H1 (cell line): ENCODE data around the gene C5orf15. TPM values are rescaled to one million over a fixed set of nuclear protein-coding genes. Genes with fewer than 3 reads are reported as not detected.

Source experiments
- CTCF ChIA-PET: fragments of 300-600 bp; sonication (Branson Sonifier 250); formaldehyde crosslinking; loops from one replicate; lab custom pipeline; 2021; ENCODE audit not compliant: partially characterized antibody; lab: Charles Lee
- POLR2A ChIA-PET: fragments of 300-600 bp; sonication (Branson Sonifier 250); formaldehyde crosslinking; loops from one replicate; lab custom pipeline; 2021; ENCODE audit warnings: inconsistent platforms; ENCODE audit not compliant: partially characterized antibody; lab: Charles Lee
- DNase-seq, 2 experiments: peaks; one replicate each; pipeline versions ENCODE4 v3.0.0 to v3.0.0-alpha.2; 2010 to 2022; ENCODE audit warnings: low spot score in 2 of 2, low read depth in 1 of 2, mixed read lengths in 1 of 2
- FAIRE-seq: peaks from 2 replicates; lab custom pipeline; 2011; peaks lifted over from hg19 to GRCh38; lab: Jason Lieb, UNC
- H2AFZ ChIP-seq: 2 replicates; pipeline ENCODE4 v1.8.1; 2012; ENCODE audit warnings: low read length, inconsistent platforms
- H2AK5ac ChIP-seq: 2 replicates; pipeline ENCODE4 v1.6.1; 2013; ENCODE audit warnings: low read depth, low read length
- H2BK120ac ChIP-seq: replicated peaks from 2 replicates; pipeline ENCODE3; 2013; ENCODE audit warnings: low read depth, low read length, inconsistent platforms
- H2BK12ac ChIP-seq: 2 replicates; pipeline ENCODE4 v1.6.1; 2013; ENCODE audit warnings: low read depth, low read length
- H2BK15ac ChIP-seq: 2 replicates; pipeline ENCODE4 v1.6.1; 2013; ENCODE audit warnings: low read length
- H2BK20ac ChIP-seq: 2 replicates; pipeline ENCODE4 v1.6.1; 2013; ENCODE audit warnings: low read length
- H2BK5ac ChIP-seq: 2 replicates; pipeline ENCODE4 v1.6.1; 2013; ENCODE audit warnings: low read depth, low read length
- H3K14ac ChIP-seq: 2 replicates; pipeline ENCODE4 v1.6.1; 2013; ENCODE audit warnings: inconsistent platforms; ENCODE audit not compliant: insufficient read length
- H3K18ac ChIP-seq: 2 replicates; pipeline ENCODE4 v1.6.1; 2013; ENCODE audit warnings: low read length; ENCODE audit errors: extremely low read depth
- H3K23ac ChIP-seq: 2 replicates; pipeline ENCODE4 v1.6.1; 2013; ENCODE audit warnings: inconsistent platforms; ENCODE audit not compliant: insufficient read length
- H3K23me2 ChIP-seq: 2 replicates; pipeline ENCODE4 v1.6.1; 2013; ENCODE audit warnings: low read depth, low read length
- H3K27ac ChIP-seq: 2 replicates; pipeline ENCODE4 v1.6.1; 2011; ENCODE audit warnings: low read depth, low read length, inconsistent platforms
- H3K27me3 ChIP-seq, 4 experiments: replicated peaks in 1 of 4; 1 replicate in 1 of 4; 2 replicates in 3 of 4; pipeline versions ENCODE4 v1.6.1 to v1.8.1; 2011 to 2013; ENCODE audit warnings: low read length in 3 of 4, mild to moderate bottlenecking in 3 of 4, inconsistent platforms in 2 of 4, mixed read lengths in 2 of 4, moderate library complexity in 1 of 4; ENCODE audit not compliant: control insufficient read depth in 3 of 4, insufficient read depth in 3 of 4; ENCODE audit errors: extremely low read depth in 1 of 4
- H3K36me3 ChIP-seq, 4 experiments: 2 replicates each; pipeline versions ENCODE4 v1.6.1 to v1.8.1; 2011 to 2013; ENCODE audit warnings: mild to moderate bottlenecking in 4 of 4, low read length in 3 of 4, moderate library complexity in 2 of 4, control low read depth in 1 of 4, inconsistent platforms in 1 of 4; ENCODE audit not compliant: insufficient read depth in 4 of 4, control insufficient read depth in 2 of 4
- H3K4ac ChIP-seq: replicated peaks from 2 replicates; pipeline ENCODE3; 2013; ENCODE audit warnings: low read length, low read depth, mixed read lengths, inconsistent platforms; ENCODE audit not compliant: insufficient read length
- H3K4me1 ChIP-seq, 4 experiments: replicated peaks in 1 of 4; 1 replicate in 1 of 4; 2 replicates in 3 of 4; pipeline versions ENCODE4 v1.6.1 to v1.8.1; 2011 to 2013; ENCODE audit warnings: low read length in 3 of 4, inconsistent platforms in 2 of 4, mixed read lengths in 1 of 4; ENCODE audit not compliant: insufficient read depth in 4 of 4, control insufficient read depth in 3 of 4
- H3K4me2 ChIP-seq, 2 experiments: 2 replicates each; pipeline versions ENCODE4 v1.6.1 to v1.8.1; 2011 to 2013; ENCODE audit warnings: low read depth in 2 of 2, low read length in 2 of 2, control low read depth in 1 of 2, inconsistent platforms in 1 of 2, mild to moderate bottlenecking in 1 of 2; ENCODE audit not compliant: insufficient read depth in 1 of 2
- H3K4me3 ChIP-seq, 4 experiments: fragments of 200-600, 300-600 bp in 1 of 4; sonication (generic), shearing (Covaris generic), sonication (Bioruptor Twin) in 1 of 4; 2 replicates each; pipeline versions ENCODE4 v1.5.1 to v1.8.1; 2011 to 2016; ENCODE audit warnings: low read length in 4 of 4, low read depth in 3 of 4, control low read depth in 2 of 4, inconsistent platforms in 2 of 4, mild to moderate bottlenecking in 2 of 4, mixed read lengths in 1 of 4, moderate library complexity in 1 of 4; ENCODE audit not compliant: insufficient read depth in 2 of 4; ENCODE audit errors: extremely low read depth in 1 of 4
- H3K56ac ChIP-seq: replicated peaks from 2 replicates; pipeline ENCODE3; 2013; ENCODE audit warnings: low read depth, mild to moderate bottlenecking, mixed read lengths, low read length, inconsistent platforms; ENCODE audit not compliant: insufficient read length
- H3K79me1 ChIP-seq: 2 replicates; pipeline ENCODE4 v1.6.1; 2013; ENCODE audit warnings: low read depth, low read length, control low read depth
- H3K79me2 ChIP-seq, 2 experiments: 2 replicates each; pipeline versions ENCODE4 v1.6.1 to v1.8.1; 2012 to 2013; ENCODE audit warnings: low read length in 2 of 2, mild to moderate bottlenecking in 2 of 2, inconsistent platforms in 1 of 2; ENCODE audit not compliant: insufficient read depth in 2 of 2, control insufficient read depth in 1 of 2
- H3K9ac ChIP-seq, 4 experiments: replicated peaks in 1 of 4; 1 replicate in 1 of 4; 2 replicates in 3 of 4; pipeline versions ENCODE4 v1.6.1 to v1.8.1; 2011 to 2013; ENCODE audit warnings: low read depth in 3 of 4, low read length in 3 of 4, control low read depth in 2 of 4, mild to moderate bottlenecking in 2 of 4, moderate library complexity in 2 of 4, inconsistent platforms in 1 of 4; ENCODE audit errors: extremely low read depth in 1 of 4
- H3K9me3 ChIP-seq, 2 experiments: 2 replicates each; pipeline versions ENCODE4 v1.6.1 to v1.8.1; 2012 to 2013; ENCODE audit warnings: mild to moderate bottlenecking in 2 of 2, moderate library complexity in 2 of 2, control low read depth in 1 of 2, inconsistent platforms in 1 of 2, low read depth in 1 of 2, low read length in 1 of 2, mixed read lengths in 1 of 2; ENCODE audit not compliant: insufficient read depth in 2 of 2
- H4K20me1 ChIP-seq, 2 experiments: replicated peaks in 1 of 2; 2 replicates each; pipeline versions ENCODE3 to v1.8.1; 2011 to 2013; ENCODE audit warnings: inconsistent platforms in 2 of 2, low read length in 2 of 2, mild to moderate bottlenecking in 1 of 2; ENCODE audit not compliant: insufficient read depth in 2 of 2, control insufficient read depth in 1 of 2
- H4K5ac ChIP-seq: 2 replicates; pipeline ENCODE4 v1.6.1; 2013; ENCODE audit warnings: low read length, low read depth, mixed read lengths, inconsistent platforms; ENCODE audit not compliant: insufficient read length
- H4K8ac ChIP-seq: 2 replicates; pipeline ENCODE4 v1.8.0; 2013; ENCODE audit warnings: mild to moderate bottlenecking, moderate library complexity, low read length, inconsistent platforms; ENCODE audit not compliant: insufficient read depth; ENCODE audit errors: extremely low read depth
- H4K91ac ChIP-seq: replicated peaks from 2 replicates; pipeline ENCODE3; 2013; ENCODE audit warnings: low read length, mixed read lengths, inconsistent platforms; ENCODE audit not compliant: insufficient read length
- CHD1 ChIP-seq: IDR thresholded peaks from 2 replicates; pipeline ENCODE4 v1.6.1; 2012; ENCODE audit warnings: low read depth, low read length, improper control_type of control experiment
- YY1 ChIP-seq: IDR thresholded peaks from 2 replicates; pipeline ENCODE4 v1.6.1; 2011; ENCODE audit warnings: low read depth, mild to moderate bottlenecking, low read length
- WGBS, 2 experiments: shearing (Covaris generic) in 1 of 2; methylation state at CpG; one replicate each; pipeline versions ENCODE4 v1.1.6 to v1.1.7; 2013 to 2015; ENCODE audit warnings: low lambda C conversion rate in 2 of 2, mixed read lengths in 2 of 2, inconsistent platforms in 1 of 2, low coverage in 1 of 2, missing lambda C conversion rate in 1 of 2; ENCODE audit not compliant: insufficient replicate concordance in 2 of 2, insufficient coverage in 1 of 2, insufficient read length in 1 of 2; ENCODE audit errors: extremely low coverage in 1 of 2, missing lambda C conversion rate in 1 of 2; 5-methylcytosine and 5-hydroxymethylcytosine counted together
- polyA plus RNA-seq, 7 experiments: library from polyadenylated mRNA; depleted of rRNA in 3 of 7; stranded (reverse) in 5 of 7; unstranded in 2 of 7; fragments of >200 nt in 5 of 7; fragments of 200-250 nt in 2 of 7; gene quantifications; 1 replicate in 5 of 7; 2 replicates in 1 of 7; 4 replicates in 1 of 7; pipeline versions ENCODE4 v1.2.1 to v1.2.3, GENCODE V29; 2011 to 2013; ENCODE audit warnings: missing spikeins in 2 of 7, mixed read lengths in 2 of 7
- total RNA-seq: library from RNA; stranded (reverse); fragmentation: NEBNext Ultra II Directional; extraction: Animal tissue kit (Norgen Biotek cat#: 25700); gene quantifications from 2 replicates; pipeline ENCODE4 v1.2.1, GENCODE V29; 2021

C5orf15 gene
- total and polyA plus RNA-seq, 2 of the 8 experiments (the other 6 are each of a cell fraction or from before 2014, with no cell fraction given) = 31.7 to 39.3 TPM

DNA sequence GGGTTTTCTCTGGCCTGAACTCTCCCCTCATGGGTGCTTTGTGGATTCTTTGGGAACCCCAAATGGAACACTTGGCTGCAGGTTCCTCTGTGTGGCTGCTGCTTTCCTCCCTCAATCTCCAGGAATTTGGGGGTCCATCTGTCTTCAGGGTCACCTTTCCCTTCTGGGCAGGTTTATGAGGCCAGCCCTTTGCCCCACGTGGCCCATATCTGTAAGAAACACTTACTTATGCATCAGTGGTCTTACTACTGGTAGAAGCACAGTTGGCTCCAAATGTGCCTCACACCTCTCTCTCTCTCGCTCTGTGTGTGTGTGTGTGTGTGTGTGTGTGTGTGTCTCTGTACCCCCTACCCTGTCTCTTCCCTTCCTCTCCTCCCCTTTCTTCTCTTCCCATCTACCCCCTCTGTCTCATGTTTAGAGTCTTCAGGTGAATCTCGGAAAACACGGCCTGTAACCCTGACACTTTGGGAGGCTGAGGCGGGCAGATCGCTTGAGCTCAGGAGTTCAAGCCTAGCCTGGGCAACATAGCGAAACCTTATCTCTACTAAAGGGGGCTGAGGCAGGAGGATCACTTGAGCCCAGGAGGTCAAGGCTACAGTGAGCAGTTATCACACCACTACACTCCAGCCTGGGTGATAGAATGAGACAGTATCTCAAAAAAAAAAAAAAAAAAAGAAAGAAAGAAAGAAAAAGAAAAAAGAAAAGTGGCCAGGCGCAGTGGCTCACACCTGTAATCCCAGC, 26.8 kb downstream of the C5orf15 start:
- Histone ChIP-seq H3K4ac (no peak overlapping the region), H2AFZ (no peak overlapping the region; the same call in 1 of the 2 replicates), H2BK12ac (no peak overlapping the region), H3K56ac (no peak overlapping the region), H3K9me3 (no peaks in the 10 kb centered on the region), H3K27me3 (no peaks in the 10 kb centered on the region), H4K91ac (no peak overlapping the region), H3K4me1 (no peaks in the 10 kb centered on the region), H2BK20ac (no peak overlapping the region), H2AK5ac (no peak overlapping the region), H3K18ac (no peak overlapping the region), H3K27ac (no peak overlapping the region), H4K20me1 (no peaks in the 10 kb centered on the region), H3K79me1 (no peaks in the 10 kb centered on the region), H3K23ac (no peak overlapping the region), H2BK120ac (no peak overlapping the region), H2BK15ac (no peak overlapping the region), H3K36me3 (no peaks in the 10 kb centered on the region), H3K9ac (no peak overlapping the region), H4K5ac (no peak overlapping the region), H3K14ac (no peak overlapping the region), H3K23me2 (no peaks in the 10 kb centered on the region), H4K8ac (no peak overlapping the region), H3K79me2 (no peaks in the 10 kb centered on the region), H3K4me3 (no peak overlapping the region), H2BK5ac (no peak overlapping the region), H3K4me2 (no peak overlapping the region)
- ChIA-PET CTCF (interaction anchor here (1.1 to 3.7 kb wide), 4 partner anchors 72 to 520 kb away, joined by 3 to 18 read pairs (median 8); no protein-coding TSS in a partner anchor), POLR2A (no interaction called here)
- no peak for FAIRE-seq
- 92% methylated on average over 6 of the region's 8 CpGs; no CpG with 5 or more reads in 1 of the 2 experiments for WGBS, 2 experiments
- DNase-seq = peak in 1 of 2 experiments; percentile 26
- TF ChIP-seq CHD1 (no peak), YY1 (no peak)
